Measurements from ENCODE around the gene SORCS1. TPM values are rescaled to one million over a fixed set of nuclear protein-coding genes. Genes with fewer than 3 reads are reported as not detected.
A peak's percentile ranks its signal among the peaks of the same experiment; 100 is the strongest.
"Not testable (repeated sequence)": the region's sequence is repeated elsewhere in the genome, so short reads cannot be mapped to it uniquely, and the experiment has no call there.

SORCS1 gene
- total RNA-seq, 1 experiment from 2014 or later = not detected

DNA sequence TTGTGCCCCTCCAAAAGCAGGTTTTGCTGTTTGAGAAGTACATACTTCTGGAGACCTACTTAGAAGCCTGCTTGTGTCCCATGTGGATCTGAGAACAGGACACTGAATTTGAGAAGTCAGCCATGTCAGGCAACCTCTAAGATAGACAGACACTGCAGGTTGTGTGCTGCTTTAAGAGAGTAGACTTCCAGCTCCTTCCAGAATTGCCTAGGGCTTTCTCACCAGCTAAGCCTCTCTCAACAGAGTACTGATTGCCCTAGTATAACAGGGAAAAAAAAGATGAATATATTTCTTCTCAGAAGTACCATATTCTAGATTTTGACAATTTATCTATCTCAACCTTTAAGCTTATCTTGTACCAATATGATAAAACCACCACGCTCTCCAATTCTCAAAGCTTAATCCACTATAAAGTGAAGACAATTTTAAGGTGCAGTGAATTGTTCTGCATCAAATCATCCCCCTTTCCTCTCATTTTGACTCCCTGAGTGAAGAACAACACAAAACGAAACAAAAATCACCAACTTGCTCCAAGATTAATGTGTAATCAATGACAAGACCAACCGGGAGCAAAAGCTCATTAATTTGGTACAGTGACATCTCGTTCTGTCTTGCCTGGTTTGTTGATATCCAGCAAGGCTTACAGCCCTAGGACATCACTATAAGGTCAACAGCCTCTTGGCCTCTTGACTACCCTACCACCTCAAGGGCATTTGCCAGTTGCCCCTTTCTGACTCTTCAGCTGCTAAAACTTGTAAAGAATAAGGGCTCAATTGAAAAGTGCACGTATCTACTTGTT, 214.6 kb downstream of the SORCS1 start:
- Histone ChIP-seq H3K36me3 (no peaks in the 10 kb centered on the region), H3K4me3 (no peak overlapping the region), H3K27me3 (no peaks in the 10 kb centered on the region), H3K9me3 (no peaks in the 10 kb centered on the region)
- DNase-seq = no peak

GRCh38 chr10:106947643-106948042, 216.9 kb downstream of the SORCS1 start:
- Histone ChIP-seq H3K9me3 (no peaks in the 10 kb centered on the region), H3K36me3 (no peaks in the 10 kb centered on the region), H3K27me3 (no peaks in the 10 kb centered on the region), H3K4me3 (no peak overlapping the region)
- DNase-seq = no peak

- no peaks in the 10 kb centered on the region for H3K9me3 ChIP-seq
- no peak overlapping the region for H3K4me3 ChIP-seq
- no peaks in the 10 kb centered on the region for H3K36me3 ChIP-seq
- DNase-seq = peak; percentile 4
- no peaks in the 10 kb centered on the region for H3K27me3 ChIP-seq
These were observed 222.4 kb downstream of the SORCS1 start for GRCh38 chr10:106942035-106942662.

- no peak overlapping the region for H3K4me3 ChIP-seq
- DNase-seq = no peak
- H3K27me3 ChIP-seq = no peaks in the 10 kb centered on the region
- no peaks in the 10 kb centered on the region for H3K36me3 ChIP-seq
- H3K9me3 ChIP-seq = no peaks in the 10 kb centered on the region
These were observed 223.0 kb downstream of the SORCS1 start for GRCh38 chr10:106941297-106942034.

DNA sequence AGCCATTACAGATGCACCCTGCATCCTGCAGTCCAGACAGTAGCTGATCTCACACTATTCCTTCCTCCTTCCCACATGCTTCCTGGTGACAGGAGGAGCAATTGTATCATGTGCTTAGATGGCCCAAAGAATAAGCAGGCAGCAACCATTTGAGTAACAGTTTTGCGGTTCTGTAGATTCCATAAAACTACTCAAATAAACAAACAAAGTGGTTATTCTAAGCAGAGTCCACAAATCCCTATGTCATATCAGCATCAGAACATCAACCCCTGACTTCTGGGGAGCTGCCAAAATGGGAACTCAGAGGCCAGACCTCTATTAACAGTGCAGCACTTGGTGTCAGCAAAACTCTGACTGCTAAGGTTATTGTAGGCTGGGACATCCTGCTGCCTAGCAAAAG, 226.0 kb downstream of the SORCS1 start:
- DNase-seq = peak; percentile 14
- Histone ChIP-seq H3K9me3 (no peaks in the 10 kb centered on the region), H3K27me3 (no peaks in the 10 kb centered on the region), H3K4me3 (no peak overlapping the region), H3K36me3 (no peaks in the 10 kb centered on the region)

DNA sequence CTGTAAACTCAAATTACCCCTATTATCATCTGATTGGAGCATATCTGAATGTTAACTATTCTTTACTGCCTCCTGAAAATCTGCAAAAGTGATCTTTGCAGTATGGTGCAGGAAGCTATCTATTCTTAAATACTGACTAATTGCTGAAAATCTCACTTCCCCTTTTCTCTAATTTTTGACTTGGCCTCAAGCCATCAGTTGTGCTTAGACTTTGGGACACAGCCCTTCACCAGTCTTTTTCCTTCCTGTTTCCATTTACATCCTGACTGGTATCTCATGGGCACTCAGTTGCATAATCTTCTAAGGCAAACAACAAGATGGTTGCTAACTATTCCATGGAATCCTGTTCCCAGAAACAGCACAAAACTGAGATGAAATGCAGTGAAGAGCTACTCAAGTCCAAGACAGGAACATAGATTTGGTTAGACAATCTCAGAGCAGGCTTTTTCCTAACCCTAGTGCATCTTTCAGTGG, 228.5 kb downstream of the SORCS1 start:
- Histone ChIP-seq H3K36me3 (no peaks in the 10 kb centered on the region), H3K9me3 (no peaks in the 10 kb centered on the region), H3K4me3 (no peak overlapping the region), H3K27me3 (no peaks in the 10 kb centered on the region)
- no peak for DNase-seq

DNA sequence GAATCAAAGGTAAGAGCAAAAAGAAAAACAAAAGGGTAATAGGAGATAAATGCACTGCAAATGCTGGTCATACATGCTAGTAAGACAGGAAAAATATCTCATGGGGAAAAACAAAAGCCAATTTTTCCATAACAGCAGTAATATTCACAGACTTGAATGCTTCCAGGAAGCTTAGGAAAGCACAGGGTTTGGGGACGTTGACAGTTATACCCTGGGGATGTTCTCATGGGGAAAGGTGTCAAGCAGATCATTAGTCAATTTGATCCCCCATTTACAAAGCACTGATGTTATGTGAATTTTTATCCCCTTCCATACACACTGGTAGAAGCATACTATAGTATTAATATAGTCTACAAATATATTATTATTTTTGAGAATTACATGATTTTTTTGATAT, 232.7 kb downstream of the SORCS1 start:
- Histone ChIP-seq H3K9me3 (no peaks in the 10 kb centered on the region), H3K27me3 (no peaks in the 10 kb centered on the region), H3K36me3 (no peaks in the 10 kb centered on the region), H3K4me3 (no peak overlapping the region)
- no peak for DNase-seq

DNA sequence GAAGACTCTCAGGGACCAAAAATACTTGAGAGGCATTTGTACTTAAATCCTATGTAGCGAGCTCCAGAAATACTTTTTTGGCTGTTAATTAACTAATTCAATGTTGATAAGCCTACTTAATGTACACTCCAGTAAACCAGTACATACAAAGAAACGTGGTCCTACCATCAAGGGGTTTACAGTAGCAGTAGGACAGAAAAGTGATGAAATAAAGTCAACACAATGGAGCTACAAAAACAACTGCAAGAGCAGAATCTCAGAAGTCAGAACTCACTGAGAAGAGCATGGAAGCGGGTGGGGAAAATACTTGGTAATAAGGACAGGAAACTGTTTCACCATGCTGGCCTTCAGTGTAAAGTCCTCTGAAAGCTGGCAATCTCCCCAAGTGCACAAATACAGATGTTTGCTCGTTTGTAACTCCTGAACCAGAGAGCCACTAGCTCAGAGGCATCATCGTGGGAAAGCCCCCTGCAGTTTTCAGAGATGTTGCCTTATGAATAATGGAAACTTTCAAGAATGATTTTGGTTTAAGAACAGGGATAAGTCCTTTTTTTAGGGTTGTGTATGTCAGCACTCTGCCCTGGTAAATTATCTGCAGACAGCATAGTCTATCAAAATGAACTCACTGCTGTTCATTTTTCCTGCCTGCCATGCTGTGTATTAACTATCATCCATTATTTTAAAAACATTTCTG, 233.2 kb downstream of the SORCS1 start:
- Histone ChIP-seq H3K9me3 (no peaks in the 10 kb centered on the region), H3K4me3 (no peak overlapping the region), H3K36me3 (no peaks in the 10 kb centered on the region), H3K27me3 (no peaks in the 10 kb centered on the region)
- no peak for DNase-seq

DNA sequence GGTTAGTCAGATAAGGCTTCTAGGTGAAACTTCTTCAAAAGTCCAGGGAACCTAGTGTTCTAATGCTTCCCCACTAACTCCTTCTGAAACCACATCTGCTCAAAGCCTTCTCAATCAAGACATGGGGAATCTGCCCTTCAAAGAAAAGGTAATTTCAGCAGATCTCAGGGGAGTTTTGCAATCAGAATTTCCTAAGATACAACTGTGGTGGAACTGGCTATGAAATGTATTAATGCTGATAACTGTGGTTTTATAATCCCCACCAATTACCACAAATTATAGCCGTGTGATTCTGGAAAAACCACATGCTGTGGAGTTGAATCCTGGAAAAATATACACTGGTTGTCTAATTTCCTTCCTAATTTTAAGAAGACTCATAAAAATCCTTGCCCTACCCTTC, 233.8 kb downstream of the SORCS1 start:
- no peak overlapping the region for H3K4me3 ChIP-seq
- no peaks in the 10 kb centered on the region for H3K9me3 ChIP-seq
- no peaks in the 10 kb centered on the region for H3K36me3 ChIP-seq
- DNase-seq = no peak
- H3K27me3 ChIP-seq = no peaks in the 10 kb centered on the region

- no peak overlapping the region for H3K4me3 ChIP-seq
- no peaks in the 10 kb centered on the region for H3K9me3 ChIP-seq
- no peaks in the 10 kb centered on the region for H3K36me3 ChIP-seq
- H3K27me3 ChIP-seq = no peaks in the 10 kb centered on the region
- DNase-seq = no peak
These were observed 235.1 kb downstream of the SORCS1 start for GRCh38 chr10:106929291-106929895.

DNA sequence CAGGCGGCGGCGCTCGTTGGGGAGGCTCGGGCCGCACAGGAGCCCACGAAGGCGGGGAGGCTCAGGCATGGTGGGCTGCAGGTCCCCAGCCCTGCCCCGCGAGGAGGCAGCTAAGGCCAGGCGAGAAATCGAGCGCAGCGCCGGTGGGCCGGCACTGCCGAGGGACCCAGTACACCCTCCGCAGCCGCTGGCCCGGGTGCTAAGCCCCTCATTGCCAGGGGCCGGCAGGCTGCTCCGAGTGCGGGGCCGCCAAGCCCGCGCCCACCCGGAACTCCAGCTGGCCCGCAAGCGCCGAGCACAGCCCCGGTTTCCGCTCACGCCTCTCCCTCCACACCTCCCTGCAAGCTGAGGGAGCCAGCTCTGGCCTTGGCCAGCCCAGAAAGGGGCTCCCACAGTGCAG, 236.4 kb downstream of the SORCS1 start:
- not testable (repeated sequence) for H3K4me3 ChIP-seq, H3K36me3 ChIP-seq, DNase-seq, H3K27me3 ChIP-seq, H3K9me3 ChIP-seq

DNA sequence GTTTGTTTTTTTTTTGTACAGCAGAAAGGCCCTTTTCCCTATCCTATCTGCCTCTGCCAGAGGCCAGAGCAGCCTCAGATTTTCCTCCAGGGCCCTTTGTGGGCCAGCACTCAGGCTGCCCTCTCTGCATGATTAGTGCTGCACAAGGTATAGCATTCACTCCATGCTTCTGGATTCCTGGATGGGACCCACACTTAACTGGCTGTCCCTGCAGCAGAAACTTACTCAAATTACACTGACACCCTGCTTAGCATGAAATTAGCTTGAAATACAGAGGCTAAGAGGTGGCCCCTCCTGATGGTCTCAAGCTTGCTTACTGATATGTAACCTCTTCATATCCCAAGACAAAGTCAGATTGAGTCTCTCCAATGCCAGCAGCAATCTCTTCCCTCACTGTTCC, 239.3 kb downstream of the SORCS1 start:
- DNase-seq = no peak
- H3K4me3 ChIP-seq = no peak overlapping the region
- H3K27me3 ChIP-seq = no peaks in the 10 kb centered on the region
- H3K9me3 ChIP-seq = no peaks in the 10 kb centered on the region
- no peaks in the 10 kb centered on the region for H3K36me3 ChIP-seq

DNA sequence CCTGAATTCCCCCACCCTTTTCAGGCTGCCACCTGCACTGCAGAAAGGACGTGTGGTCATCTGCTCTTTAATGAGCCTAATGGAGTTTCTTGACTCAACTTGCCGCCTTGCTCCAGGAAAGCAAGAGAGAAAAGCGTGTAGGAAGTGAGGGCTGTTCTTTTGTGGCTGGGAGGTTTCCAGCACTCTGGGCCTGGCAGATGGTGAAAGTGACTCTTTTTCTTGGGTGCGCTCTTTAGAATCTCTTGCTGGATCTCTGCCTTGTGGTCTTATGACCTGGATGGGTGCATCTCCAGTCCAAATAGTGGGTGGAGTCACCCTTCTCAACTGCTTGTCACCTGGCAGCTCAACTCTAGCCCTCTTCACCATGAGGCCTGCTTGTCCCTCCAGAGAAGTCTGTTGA, 244.0 kb downstream of the SORCS1 start:
- no peak for DNase-seq
- H3K9me3 ChIP-seq = no peaks in the 10 kb centered on the region
- no peaks in the 10 kb centered on the region for H3K36me3 ChIP-seq
- H3K4me3 ChIP-seq = no peak overlapping the region
- H3K27me3 ChIP-seq = no peaks in the 10 kb centered on the region

- Histone ChIP-seq H3K9me3 (no peaks in the 10 kb centered on the region), H3K4me3 (no peak overlapping the region), H3K27me3 (no peaks in the 10 kb centered on the region), H3K36me3 (no peaks in the 10 kb centered on the region)
- DNase-seq = no peak
These were observed 244.6 kb downstream of the SORCS1 start for GRCh38 chr10:106919871-106920282.

DNA sequence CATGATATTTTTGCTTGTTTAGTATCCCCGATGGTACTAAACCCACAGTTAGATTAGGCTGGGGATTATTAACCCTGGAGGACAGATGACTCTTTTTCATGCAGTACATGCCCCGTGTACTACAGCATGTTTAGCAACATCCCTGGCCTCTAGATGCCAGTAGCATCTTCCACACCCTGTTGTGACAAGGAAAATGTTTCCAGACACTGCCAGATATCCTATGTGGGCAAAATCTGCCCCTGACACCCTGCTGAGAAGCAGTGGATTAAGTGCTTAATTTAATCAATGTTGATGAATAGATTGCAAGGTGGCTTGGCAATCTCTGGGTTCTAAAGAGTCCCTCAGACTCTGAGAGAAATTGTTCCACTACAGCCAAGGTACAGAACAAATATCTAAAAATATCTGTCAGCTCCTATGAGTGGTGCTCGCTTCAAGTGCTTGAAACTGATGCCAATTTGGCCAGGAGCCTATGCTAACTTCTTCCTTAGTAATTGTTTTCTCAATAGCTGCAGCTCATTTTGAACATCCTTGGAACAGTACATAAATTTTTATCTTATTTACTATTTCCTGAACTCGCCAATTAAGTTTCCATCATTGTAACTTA, 247.0 kb downstream of the SORCS1 start:
- Histone ChIP-seq H3K4me3 (no peak overlapping the region), H3K36me3 (no peaks in the 10 kb centered on the region), H3K9me3 (no peaks in the 10 kb centered on the region), H3K27me3 (no peaks in the 10 kb centered on the region)
- DNase-seq = no peak

GRCh38 chr10:106914016-106914415, 250.5 kb downstream of the SORCS1 start:
- peaks cover 6% of the 10 kb centered on the region; the same call in 1 of the 2 replicates for H3K27me3 ChIP-seq
- H3K4me3 ChIP-seq = no peak overlapping the region
- no peaks in the 10 kb centered on the region for H3K9me3 ChIP-seq
- H3K36me3 ChIP-seq = no peaks in the 10 kb centered on the region
- no peak for DNase-seq

Data from MG63 (cell line).